Activated T-cell treated with anti-CD3 and anti-CD28 coated beads for 48 hours (primary cell): ENCODE results near the gene PLA2G4F.

Experiments used
- DNase-seq: peaks from one replicate; pipeline ENCODE4 v3.0.0-alpha.2; 2020; ENCODE audit warnings: low read depth

PLA2G4F gene

DNA sequence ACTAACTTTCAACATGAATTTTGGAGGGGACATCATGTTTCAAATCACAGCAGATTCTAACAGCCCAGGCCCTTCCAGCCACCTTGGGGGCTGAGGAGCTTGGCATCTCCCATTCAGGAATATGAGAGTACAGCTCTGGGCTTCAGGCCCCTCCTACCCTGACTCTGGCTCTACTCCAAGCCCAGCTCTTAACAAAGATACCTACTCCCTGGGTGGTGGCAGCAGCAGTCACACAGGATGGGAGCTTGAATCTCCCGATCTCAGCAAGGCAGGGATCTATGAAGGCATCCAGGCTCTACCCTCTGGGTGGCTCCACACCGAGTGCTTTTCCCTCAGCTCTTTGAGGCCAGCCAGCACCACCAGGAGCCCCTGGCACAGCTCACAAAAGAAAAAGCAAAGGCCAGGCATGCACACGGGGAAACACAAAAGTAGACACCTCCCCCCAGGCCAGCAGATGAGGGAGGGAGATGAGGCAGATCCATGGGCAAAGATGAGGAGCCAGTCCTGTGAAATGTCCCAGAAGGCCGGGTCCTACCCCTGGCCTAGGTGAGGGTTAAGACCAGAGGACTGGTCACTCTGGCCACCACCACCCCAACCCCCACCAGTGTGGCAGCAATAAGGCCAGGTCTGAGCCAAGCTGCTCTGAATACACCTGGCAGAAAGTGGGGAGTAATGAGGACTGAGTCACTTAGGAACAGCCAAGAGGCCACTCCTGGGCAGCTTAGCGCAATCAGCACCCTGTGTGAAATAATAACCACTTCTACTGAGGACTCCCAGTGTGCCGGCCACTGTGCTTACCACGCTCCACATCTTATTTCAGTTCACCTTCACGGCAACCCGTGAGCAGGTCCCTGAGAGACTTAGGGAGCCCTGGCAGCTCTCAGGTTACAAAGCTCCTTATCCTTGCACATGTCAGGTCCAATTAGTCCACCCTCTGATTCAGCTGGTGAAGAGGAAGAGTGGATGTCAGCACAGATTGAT, 24.3 kb downstream of the PLA2G4F start:
- no peak for DNase-seq

GRCh38 chr15:42131006-42131405, 25.4 kb downstream of the PLA2G4F start:
- no peak for DNase-seq

DNA sequence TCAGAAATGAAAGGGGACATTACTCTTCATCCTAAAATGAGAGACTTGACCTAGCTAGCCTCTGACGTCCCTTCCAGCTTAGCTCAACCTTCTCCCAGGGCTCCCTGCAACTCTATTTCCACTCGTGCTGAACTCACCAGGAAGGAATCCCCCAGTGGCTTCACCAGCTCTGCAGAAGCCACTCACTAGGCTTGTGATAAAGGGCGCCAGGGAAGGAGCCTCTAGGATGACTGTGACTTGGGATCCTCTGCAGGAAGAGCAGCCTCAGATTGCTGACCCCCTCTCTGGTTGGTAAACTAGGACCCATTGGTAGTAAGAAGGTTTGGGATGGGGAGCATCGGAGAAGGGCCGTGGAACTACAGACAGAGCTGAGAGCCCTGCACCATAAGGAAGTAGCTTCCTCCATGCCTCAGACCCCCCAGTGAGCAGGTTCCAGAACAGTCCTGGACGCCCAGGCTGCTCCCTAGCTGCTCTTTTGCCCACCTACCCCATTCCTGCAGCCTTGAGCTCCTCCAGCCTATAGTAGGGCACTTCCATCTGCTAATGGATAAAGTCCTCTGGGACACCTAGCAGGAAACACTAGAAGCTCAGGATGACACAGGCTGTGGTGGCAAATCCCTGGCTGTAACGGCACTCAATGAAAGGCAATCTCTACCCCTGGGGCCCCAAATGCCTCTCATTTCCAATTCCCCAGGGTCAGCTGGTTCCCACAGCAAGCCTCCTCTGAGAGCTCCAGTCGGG, 26.0 kb downstream of the PLA2G4F start:
- no peak for DNase-seq

- no peak for DNase-seq
These were observed 27.1 kb downstream of the PLA2G4F start for GRCh38 chr15:42129364-42129763.

DNA sequence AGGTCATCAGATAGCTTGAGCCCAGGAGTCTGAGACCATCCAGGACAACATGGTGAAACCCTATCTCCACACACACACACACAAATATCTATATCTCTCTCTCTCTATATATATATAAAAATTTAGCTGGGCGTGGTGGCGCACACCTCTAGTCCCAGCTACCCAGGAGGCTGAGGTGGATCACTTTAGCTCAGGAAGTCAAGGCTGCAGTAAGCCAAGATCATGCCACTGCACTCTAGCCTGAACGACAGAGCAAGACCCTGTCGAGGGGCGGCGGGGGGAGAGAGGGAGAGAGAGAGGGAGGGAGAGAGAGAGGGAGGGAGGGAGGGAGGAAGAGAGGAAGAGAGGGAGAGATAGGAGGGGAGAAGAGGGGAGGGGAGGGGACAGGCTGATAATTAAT, 28.0 kb downstream of the PLA2G4F start:
- DNase-seq: no peak

- no peak for DNase-seq
These were observed 32.9 kb downstream of the PLA2G4F start for GRCh38 chr15:42123546-42123945.

- no peak for DNase-seq
These were observed 34.8 kb downstream of the PLA2G4F start for GRCh38 chr15:42121682-42122081.

GRCh38 chr15:42121021-42121420, 35.4 kb downstream of the PLA2G4F start:
- no peak for DNase-seq

- no peak for DNase-seq
These were observed 36.2 kb downstream of the PLA2G4F start for GRCh38 chr15:42120285-42120684.

GRCh38 chr15:42119446-42119760, 37.0 kb downstream of the PLA2G4F start:
- DNase-seq: no peak

DNA sequence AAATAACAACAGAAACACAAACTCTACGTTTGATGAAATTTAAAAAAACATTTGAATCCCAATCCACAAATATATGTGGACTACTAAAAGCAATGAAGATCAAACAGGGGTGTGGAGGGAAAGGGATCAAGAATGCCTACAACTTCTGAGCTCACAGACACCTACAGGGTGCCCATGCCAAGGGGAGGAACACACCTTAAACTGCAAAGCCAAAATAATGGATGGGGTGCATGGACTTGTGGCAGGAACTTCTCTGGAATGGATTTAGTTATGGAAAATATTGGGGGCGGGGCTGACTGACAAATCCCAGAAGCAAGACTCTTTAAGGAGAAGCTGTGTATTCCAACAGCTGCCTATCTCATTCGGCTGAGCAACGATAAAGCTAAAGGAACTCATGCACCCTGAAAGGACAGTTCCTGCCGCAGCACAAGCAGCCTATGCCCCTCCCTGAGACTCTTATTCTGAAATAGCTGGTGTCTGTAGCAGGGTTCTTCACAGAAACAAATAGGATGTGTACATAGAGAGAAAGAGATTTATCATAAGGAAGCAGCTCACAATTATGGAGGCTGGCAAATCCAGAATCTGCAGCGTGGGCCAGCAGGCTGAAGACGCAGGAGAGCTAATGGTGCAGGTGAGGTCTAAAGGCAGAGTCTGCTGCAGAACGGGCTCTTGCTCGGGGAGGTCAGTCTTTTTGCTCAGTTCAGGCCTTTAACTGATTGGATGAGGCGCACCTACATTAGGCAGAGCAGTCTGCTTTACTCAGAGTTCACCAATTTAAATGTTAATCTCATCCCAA, 37.6 kb downstream of the PLA2G4F start:
- no peak for DNase-seq

DNA sequence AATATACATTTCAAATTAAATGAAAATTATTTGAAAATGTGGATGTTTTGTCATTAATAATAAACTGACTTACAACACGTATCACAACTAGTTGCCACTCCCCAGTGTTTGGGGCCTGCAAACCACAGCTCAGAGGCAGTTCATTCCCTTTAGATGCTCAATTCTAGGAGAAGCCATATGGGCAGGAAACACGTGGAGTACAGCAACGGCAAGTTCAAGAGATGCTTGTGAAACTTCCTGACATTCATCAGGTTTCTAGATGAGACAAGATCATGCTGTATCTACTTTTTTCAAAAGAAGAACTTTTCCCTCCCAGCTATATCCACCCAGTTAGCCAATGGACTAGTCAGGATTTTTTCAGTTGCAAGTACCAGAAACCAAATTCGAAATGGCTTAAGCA, 44.5 kb downstream of the PLA2G4F start:
- no peak for DNase-seq

GRCh38 chr15:42110367-42110766, 46.1 kb downstream of the PLA2G4F start:
- DNase-seq: no peak

DNA sequence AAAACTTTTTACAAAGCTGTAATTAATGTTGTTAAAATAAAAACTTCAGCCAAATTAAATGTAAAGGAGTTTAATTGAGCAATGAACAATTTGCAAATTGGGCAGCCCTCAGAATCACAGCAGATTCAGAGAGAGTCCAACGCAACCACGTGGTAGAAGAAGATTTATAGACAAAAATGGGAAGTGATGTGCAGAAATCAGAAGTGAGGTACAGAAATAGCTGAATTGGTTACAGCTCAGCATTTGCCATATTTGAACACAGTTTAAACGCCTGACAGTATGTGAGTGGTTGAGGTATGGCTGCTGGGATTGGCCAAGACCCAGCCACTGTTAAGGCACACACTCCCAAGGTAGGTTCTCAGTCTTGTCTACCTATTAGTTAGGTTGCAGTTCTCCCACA, 47.6 kb downstream of the PLA2G4F start:
- no peak for DNase-seq

GRCh38 chr15:42108189-42108588, 48.2 kb downstream of the PLA2G4F start:
- no peak for DNase-seq

DNA sequence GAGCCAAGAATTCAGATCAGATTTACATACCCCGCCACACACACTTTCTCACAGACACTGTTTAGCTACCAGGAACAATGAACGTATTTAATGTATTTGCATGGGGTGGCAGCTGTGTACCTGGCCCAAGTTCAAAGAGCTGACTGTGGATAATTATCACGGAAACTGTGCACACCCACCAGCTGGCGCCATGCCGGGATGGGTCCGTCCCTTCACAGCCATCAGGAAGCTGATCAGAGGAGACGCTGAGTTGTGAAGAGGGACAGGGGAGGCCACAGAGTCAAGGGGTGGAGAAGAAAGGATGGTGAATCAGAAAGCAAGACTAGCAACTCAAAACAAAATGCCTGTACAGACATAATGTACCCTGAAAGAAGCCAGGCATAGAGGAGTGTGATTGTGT, 49.0 kb downstream of the PLA2G4F start:
- peak; percentile 45 for DNase-seq

DNA sequence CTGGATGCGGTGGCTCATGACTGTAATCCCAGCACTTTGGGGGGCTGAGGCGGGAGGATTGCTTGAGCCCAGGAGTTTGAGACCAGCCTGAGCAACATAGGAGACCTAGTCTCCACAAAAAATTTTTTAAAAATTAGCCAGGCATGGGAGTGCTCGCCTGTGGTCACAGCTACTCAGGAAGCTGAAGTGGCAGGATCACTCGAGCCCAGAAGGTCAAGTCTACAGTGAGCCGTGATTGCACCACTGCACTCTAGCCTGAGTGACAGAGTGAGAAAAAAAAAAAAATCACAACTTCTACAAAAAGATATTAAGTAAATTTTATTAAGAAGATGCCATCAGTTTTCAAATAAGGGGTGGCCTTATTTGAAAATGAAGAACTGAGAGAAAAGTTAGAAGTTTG, 50.1 kb downstream of the PLA2G4F start:
- no peak for DNase-seq

DNA sequence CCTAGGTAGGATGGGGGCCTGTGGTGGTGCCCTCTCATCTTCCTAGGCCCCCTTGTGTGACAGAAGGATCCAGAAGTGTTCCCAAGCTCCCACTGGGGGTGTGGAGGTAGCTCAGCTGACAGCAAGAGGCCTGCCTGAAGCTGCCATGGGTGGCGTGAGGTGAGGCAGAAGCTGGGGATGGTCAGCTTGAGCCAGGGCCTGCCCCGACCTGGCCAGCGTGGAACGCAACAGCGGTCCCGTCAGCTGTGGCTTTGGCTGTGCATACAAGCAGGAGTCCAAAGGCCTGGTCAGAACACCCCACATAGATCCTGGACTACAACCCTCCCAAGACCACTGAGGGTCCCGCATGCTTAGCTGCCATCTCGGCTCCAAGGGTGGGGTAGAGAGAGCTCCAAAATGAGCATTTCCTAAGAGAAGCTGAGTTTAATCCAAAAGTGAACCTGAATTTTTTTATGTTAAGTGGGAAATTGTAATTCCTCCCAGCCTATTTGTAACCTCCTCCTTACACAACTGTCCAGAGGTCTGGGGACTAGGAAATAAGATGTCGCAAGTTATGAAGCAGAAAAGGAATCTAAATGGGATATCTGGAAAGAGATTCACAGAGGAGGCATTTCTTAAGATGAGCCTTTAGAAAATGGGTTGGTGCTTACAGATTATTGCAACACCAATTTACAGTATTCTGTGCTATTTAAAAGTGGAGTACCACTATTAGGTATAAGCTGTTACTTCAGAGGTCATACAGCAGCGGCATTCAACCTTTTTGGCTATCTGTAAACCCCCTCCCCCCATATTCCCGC, 52.1 kb downstream of the PLA2G4F start:
- DNase-seq: no peak

- no peak for DNase-seq
These were observed 53.7 kb downstream of the PLA2G4F start for GRCh38 chr15:42102646-42103235.

DNA sequence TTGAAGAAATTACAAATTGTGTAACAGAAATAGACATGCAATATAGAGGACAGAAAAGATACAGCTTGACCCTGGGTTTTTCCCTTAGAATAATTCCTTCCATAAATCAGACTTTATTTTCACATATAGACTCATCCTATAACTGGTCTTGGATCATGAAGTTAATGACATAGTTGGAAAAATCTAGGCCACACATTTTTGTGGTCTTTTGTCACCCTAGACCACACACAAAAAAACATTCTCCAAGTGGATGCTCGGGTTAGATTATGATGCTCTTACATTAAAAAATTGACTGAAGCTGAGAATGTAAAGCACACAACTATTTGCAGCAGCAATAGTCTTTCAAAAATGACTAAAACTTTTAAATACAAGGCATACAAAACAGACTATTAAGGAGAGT, 54.6 kb downstream of the PLA2G4F start:
- no peak for DNase-seq
